ENCODE results near the gene BFSP1.

The BFSP1 gene

GRCh38 chr20:17452441-17452840 lies 78.7 kb downstream of the BFSP1 start:
- no peak for TF ChIP-seq CTCF (IDR thresholded peaks at IDR 0.05; ENCODE audit: low read depth, low read length)

GRCh38 chr20:17449031-17449430 lies 82.1 kb downstream of the BFSP1 start:
- no peak for TF ChIP-seq CTCF (IDR thresholded peaks at IDR 0.05; ENCODE audit: low read depth, low read length)
- H3K4me3 ChIP-seq (replicated peaks in 1 of 2; ENCODE audit: low read depth in 2 of 2, low read length in 2 of 2), result no peak overlapping the region
- no peak for DNase-seq (ENCODE audit: low read depth in 2 of 2)

More at GRCh38 chr20:17452441-17452840, 78.7 kb downstream of the BFSP1 start:
- DNase-seq (ENCODE audit: low read depth in 2 of 2), result no peak
- H3K4me3 ChIP-seq (replicated peaks in 1 of 2; ENCODE audit: low read depth in 2 of 2, low read length in 2 of 2), result no peak overlapping the region

- no peak for TF ChIP-seq CTCF (IDR thresholded peaks at IDR 0.05; ENCODE audit: low read depth, low read length)
- no peak for DNase-seq (ENCODE audit: low read depth in 2 of 2)
- no peak overlapping the region for H3K4me3 ChIP-seq (replicated peaks in 1 of 2; ENCODE audit: low read depth in 2 of 2, low read length in 2 of 2)
These were observed 83.1 kb downstream of the BFSP1 start for GRCh38 chr20:17448071-17448470.

GRCh38 chr20:17446171-17446570 lies 85.0 kb downstream of the BFSP1 start:
- no peak for TF ChIP-seq CTCF (IDR thresholded peaks at IDR 0.05; ENCODE audit: low read depth, low read length)
- DNase-seq (ENCODE audit: low read depth in 2 of 2), result no peak
- no peak overlapping the region for H3K4me3 ChIP-seq (replicated peaks in 1 of 2; ENCODE audit: low read depth in 2 of 2, low read length in 2 of 2)

- no peak overlapping the region for H3K4me3 ChIP-seq (replicated peaks in 1 of 2; ENCODE audit: low read depth in 2 of 2, low read length in 2 of 2)
- no peak for TF ChIP-seq CTCF (IDR thresholded peaks at IDR 0.05; ENCODE audit: low read depth, low read length)
- DNase-seq (ENCODE audit: low read depth in 2 of 2), result no peak
These were observed 85.6 kb downstream of the BFSP1 start for GRCh38 chr20:17445543-17445942.

- TF ChIP-seq CTCF (IDR thresholded peaks at IDR 0.05; ENCODE audit: low read depth, low read length), result no peak
- no peak overlapping the region for H3K4me3 ChIP-seq (replicated peaks in 1 of 2; ENCODE audit: low read depth in 2 of 2, low read length in 2 of 2)
- DNase-seq (ENCODE audit: low read depth in 2 of 2), result no peak
These were observed 87.1 kb downstream of the BFSP1 start for GRCh38 chr20:17444091-17444490.
